Measurements from ENCODE around the gene RGS4.

Gene RGS4

GRCh38 chr1:163090321-163090945, 21.3 kb downstream of the RGS4 start:
- no peak for TF ChIP-seq CTCF (IDR thresholded peaks at IDR 0.05; ENCODE audit: control insufficient read depth, insufficient read depth, low read depth, low read length, missing control alignments)
- no peak overlapping the region for H3K4me3 ChIP-seq (ENCODE audit: control insufficient read depth, low read depth, low read length)
- no peak for DNase-seq (ENCODE audit: low read depth)

GRCh38 chr1:163093169-163093568, 24.0 kb downstream of the RGS4 start:
- no peak overlapping the region for H3K4me3 ChIP-seq (ENCODE audit: control insufficient read depth, low read depth, low read length)
- DNase-seq (ENCODE audit: low read depth), result no peak

GRCh38 chr1:163093579-163093978, 24.4 kb downstream of the RGS4 start:
- TF ChIP-seq CTCF (IDR thresholded peaks at IDR 0.05; ENCODE audit: control insufficient read depth, insufficient read depth, low read depth, low read length, missing control alignments), result no peak
- DNase-seq (ENCODE audit: low read depth), result no peak
- no peak overlapping the region for H3K4me3 ChIP-seq (ENCODE audit: control insufficient read depth, low read depth, low read length)

More at GRCh38 chr1:163093169-163093568, 24.0 kb downstream of the RGS4 start:
- TF ChIP-seq CTCF (IDR thresholded peaks at IDR 0.05; ENCODE audit: control insufficient read depth, insufficient read depth, low read depth, low read length, missing control alignments), result no peak

GRCh38 chr1:163094182-163094581, 25.0 kb downstream of the RGS4 start:
- no peak for DNase-seq (ENCODE audit: low read depth)
- TF ChIP-seq CTCF (IDR thresholded peaks at IDR 0.05; ENCODE audit: control insufficient read depth, insufficient read depth, low read depth, low read length, missing control alignments), result no peak
- H3K4me3 ChIP-seq (ENCODE audit: control insufficient read depth, low read depth, low read length), result no peak overlapping the region

GRCh38 chr1:163094589-163094988, 25.4 kb downstream of the RGS4 start:
- H3K4me3 ChIP-seq (ENCODE audit: control insufficient read depth, low read depth, low read length), result no peak overlapping the region
- no peak for DNase-seq (ENCODE audit: low read depth)
- no peak for TF ChIP-seq CTCF (IDR thresholded peaks at IDR 0.05; ENCODE audit: control insufficient read depth, insufficient read depth, low read depth, low read length, missing control alignments)

- TF ChIP-seq CTCF (IDR thresholded peaks at IDR 0.05; ENCODE audit: control insufficient read depth, insufficient read depth, low read depth, low read length, missing control alignments), result no peak
- no peak for DNase-seq (ENCODE audit: low read depth)
- no peak overlapping the region for H3K4me3 ChIP-seq (ENCODE audit: control insufficient read depth, low read depth, low read length)
These were observed 26.1 kb downstream of the RGS4 start for GRCh38 chr1:163095213-163095612.
